Stimulated activated naive B cell treated with anti-CD40 and anti-IgM and Interleukin-4, amounts not matched to agents 10 μg/mL and 1 μg/mL and 100 μg/mL, for 72 hours (primary cell): ENCODE results near the gene EED.

Experiments
- ATAC-seq, 2 donors: fragments of 150-1000 bp; cut with Tn5 transposase; replicated peaks; 2 replicates each; pipeline ENCODE4 v1.10.0; 2021; ENCODE audit warnings: moderate library complexity in 1 of 2
- DNase-seq: peaks from one replicate; pipeline ENCODE4 v3.0.0; 2021
- H3K27ac Mint-ChIP-seq: one replicate; pipeline ENCODE4 v1.8.0; 2022; ENCODE audit warnings: mild to moderate bottlenecking, mixed read lengths
- H3K27me3 Mint-ChIP-seq, 2 donors: one replicate each; pipeline ENCODE4 v1.8.0; 2022; ENCODE audit warnings: mixed read lengths in 2 of 2
- H3K36me3 Mint-ChIP-seq, 2 donors: one replicate each; pipeline ENCODE4 v1.8.0; 2022; ENCODE audit warnings: mixed read lengths in 2 of 2, mild to moderate bottlenecking in 1 of 2
- H3K4me1 Mint-ChIP-seq, 2 donors: one replicate each; pipeline ENCODE4 v1.8.0; 2022; ENCODE audit warnings: mixed read lengths in 2 of 2, mild to moderate bottlenecking in 1 of 2
- H3K4me3 Mint-ChIP-seq, 2 donors: one replicate each; pipeline ENCODE4 v1.8.0; 2022; ENCODE audit warnings: mild to moderate bottlenecking in 2 of 2, mixed read lengths in 2 of 2, moderate library complexity in 1 of 2
- H3K9me3 Mint-ChIP-seq, 2 donors: one replicate each; pipeline ENCODE4 v1.8.0; 2022; ENCODE audit warnings: mixed read lengths in 2 of 2, mild to moderate bottlenecking in 1 of 2

The EED gene

DNA sequence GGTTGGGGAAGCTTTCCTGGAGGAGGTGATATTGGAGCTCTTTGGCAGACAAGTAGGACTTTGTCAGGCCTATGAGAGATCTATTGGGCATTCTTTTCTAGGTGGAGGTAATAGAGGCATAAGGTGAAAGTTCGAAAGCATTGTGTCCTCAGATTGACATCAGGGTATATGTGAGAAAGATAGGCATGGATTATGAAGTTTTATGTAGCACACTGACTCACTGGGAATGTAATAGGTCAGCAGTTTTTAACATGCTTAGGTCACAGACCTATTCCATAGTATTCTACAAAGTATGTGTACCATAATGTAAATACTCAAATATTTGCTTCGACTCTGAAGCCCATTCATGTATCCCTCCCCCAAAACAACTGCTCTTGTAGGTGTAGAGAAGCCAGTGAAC lies 69.2 kb downstream of the EED start:
- Mint-ChIP-seq H3K27ac (no peak overlapping the region), H3K4me3 (no peak overlapping the region), H3K4me1 (peaks cover 6 to 21% of the 10 kb centered on the region in 2 donors), H3K36me3 (peaks cover 46 to 60% of the 10 kb centered on the region in 2 donors), H3K27me3 (no peaks in the 10 kb centered on the region), H3K9me3 (peaks cover 0 to 2% of the 10 kb centered on the region in 2 donors)
- DNase-seq (no peak), ATAC-seq (no peak)

DNA sequence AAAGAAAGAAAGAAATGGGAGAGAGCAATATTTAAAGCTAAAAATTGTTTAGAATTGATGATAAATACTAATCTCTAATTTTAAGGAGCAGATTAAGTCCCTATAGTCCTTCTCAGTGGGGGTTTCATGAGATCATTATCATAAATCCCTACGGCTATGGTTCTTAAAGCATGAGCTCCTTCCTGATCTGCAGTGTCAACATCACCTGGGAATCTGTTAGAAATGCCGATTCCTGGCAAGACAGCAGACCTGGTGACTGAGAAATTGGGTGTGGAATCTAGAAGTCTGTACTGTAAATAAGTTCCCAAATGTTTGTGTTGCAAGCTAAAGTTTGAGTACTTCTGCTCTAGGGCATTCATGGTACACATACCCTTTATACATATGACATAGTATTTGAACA lies 70.1 kb downstream of the EED start:
- Mint-ChIP-seq H3K4me1 (peaks cover 6 to 16% of the 10 kb centered on the region in 2 donors), H3K27ac (no peak overlapping the region), H3K9me3 (peaks cover 0 to 2% of the 10 kb centered on the region in 2 donors), H3K4me3 (no peak overlapping the region), H3K36me3 (peaks cover 42 to 55% of the 10 kb centered on the region in 2 donors), H3K27me3 (no peaks in the 10 kb centered on the region)
- ATAC-seq (no peak), DNase-seq (no peak)
